SK-N-MC (cell line): Measurements from ENCODE around the gene RPS6KA5.

Experiments
- EZH2 ChIP-seq: fragments of 200-600 bp; sonication (generic); IDR thresholded peaks from one replicate; pipeline ENCODE4 v1.6.1; 2017; ENCODE audit warnings: antibody characterized with exemption
- FOXP2 ChIP-seq: optimal IDR thresholded peaks from 2 replicates; pipeline ENCODE3; 2011; ENCODE audit warnings: mild to moderate bottlenecking, moderate library complexity; ENCODE audit not compliant: insufficient read depth; ENCODE audit errors: extremely low read length, control extremely low read depth
- POLR2AphosphoS5 ChIP-seq: IDR thresholded peaks from 2 replicates; pipeline ENCODE4 v1.6.1; 2012; ENCODE audit warnings: mild to moderate bottlenecking, low read depth, low read length, borderline replicate concordance

- TF ChIP-seq EZH2 (no peak), POLR2AphosphoS5 (no peak), FOXP2 (no peak)
These were observed 55.5 kb downstream of the RPS6KA5 start for GRCh38 chr14:91004987-91005386.
